Adrenal gland (tissue), 5 donors: ENCODE measurements around the gene USP40.

ENCODE experiments used
- CTCF ChIP-seq, 6 experiments: fragments of 450-650 bp in 4 of 6; fragments of 200-600 bp in 2 of 6; sonication (generic) in 1 of 6; IDR thresholded peaks; 1 replicate in 5 of 6; 2 replicates in 1 of 6; pipeline versions ENCODE4 v1.5.1 to v1.8.0; 2016 to 2021; ENCODE audit warnings: antibody characterized with exemption in 6 of 6, mild to moderate bottlenecking in 2 of 6, moderate library complexity in 1 of 6
- POLR2A ChIP-seq, 2 donors: fragments of 450-650 bp; IDR thresholded peaks; one replicate each; pipeline ENCODE4 v1.6.1; 2017; ENCODE audit warnings: antibody characterized with exemption in 2 of 2, mild to moderate bottlenecking in 2 of 2, moderate library complexity in 1 of 2
- donor health status: DM: no; HTN: no; CAD: no.

- TF ChIP-seq CTCF (IDR thresholded peaks at IDR 0.05) (no peak), POLR2A (IDR thresholded peaks at IDR 0.05) (no peak)
Measured at GRCh38 chr2:233459426-233459825, 107.2 kb downstream of the USP40 start.
